ENCODE data around the gene HAP1.

HAP1 gene

GRCh38 chr17:41763327-41763726, 28.9 kb upstream of the HAP1 start:
- no peak for DNase-seq (ENCODE audit: low spot score)

- DNase-seq (ENCODE audit: low spot score) = no peak
Observed at GRCh38 chr17:41762841-41763240, 28.4 kb upstream of the HAP1 start.

GRCh38 chr17:41762391-41762790, 27.9 kb upstream of the HAP1 start:
- DNase-seq (ENCODE audit: low spot score) = no peak

DNA sequence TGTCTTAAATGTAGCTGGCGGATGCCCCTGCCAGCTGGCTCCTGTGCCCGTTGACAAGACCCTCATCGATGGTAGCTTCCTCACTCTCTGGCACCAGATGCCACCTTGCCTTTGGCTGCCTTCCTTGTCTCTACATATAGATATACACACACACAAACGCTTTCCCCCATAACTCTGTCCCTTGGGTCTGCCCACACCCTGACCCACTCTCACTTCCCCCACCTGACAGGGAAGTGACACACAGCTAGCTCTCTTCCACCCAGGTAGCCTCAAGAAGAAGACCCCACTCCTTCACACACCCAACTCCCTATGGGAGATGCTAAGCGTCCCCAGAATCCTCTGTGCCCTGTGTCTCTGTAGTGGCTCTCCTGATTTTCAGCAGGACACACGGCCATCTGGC, 26.4 kb upstream of the HAP1 start:
- no peak for DNase-seq (ENCODE audit: low spot score)

DNA sequence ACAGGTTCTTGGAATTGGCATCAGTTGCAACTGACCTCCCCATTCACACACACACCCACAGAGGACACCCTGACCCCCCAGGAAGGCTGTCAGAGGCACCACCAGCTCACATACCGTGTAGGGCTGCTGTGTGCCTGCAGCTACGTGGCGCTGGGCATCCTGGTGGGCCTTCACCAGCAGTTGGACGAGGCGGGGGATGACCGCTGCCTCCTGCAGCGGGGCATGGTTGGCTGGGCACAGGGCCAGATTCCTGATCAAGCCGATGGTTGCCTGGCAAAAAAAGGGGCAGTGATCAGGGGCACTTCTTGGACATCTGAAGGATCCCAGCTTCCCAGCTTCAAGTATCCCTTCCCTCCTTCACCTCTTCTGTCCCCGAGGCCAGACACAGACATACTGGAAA, 24.2 kb upstream of the HAP1 start:
- no peak for DNase-seq (ENCODE audit: low spot score)

DNA sequence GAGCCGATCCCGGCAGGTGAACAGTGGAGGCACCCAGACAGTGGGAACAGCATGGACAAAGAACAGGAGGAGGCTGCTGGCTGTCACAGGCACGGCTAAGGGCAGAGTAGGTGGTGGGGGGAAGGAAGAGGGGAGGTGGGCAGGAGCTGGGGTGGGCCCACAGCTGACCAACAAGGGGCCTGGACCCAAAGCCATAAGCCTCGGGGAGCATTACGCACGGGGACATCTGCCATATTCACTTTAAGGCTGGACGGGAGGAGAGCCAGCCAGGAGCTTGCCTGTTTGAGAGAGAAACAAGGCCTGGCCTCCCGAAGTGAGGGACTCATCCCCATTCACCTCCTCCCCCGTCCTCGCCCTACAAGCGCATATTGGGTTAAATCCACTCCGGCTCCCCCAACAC, 19.6 kb upstream of the HAP1 start:
- no peak for DNase-seq (ENCODE audit: low spot score)

- DNase-seq (ENCODE audit: low spot score) = no peak
Observed at GRCh38 chr17:41751288-41751687, 16.8 kb upstream of the HAP1 start.

- DNase-seq (ENCODE audit: low spot score) = no peak
Observed at GRCh38 chr17:41750862-41751261, 16.4 kb upstream of the HAP1 start.

DNA sequence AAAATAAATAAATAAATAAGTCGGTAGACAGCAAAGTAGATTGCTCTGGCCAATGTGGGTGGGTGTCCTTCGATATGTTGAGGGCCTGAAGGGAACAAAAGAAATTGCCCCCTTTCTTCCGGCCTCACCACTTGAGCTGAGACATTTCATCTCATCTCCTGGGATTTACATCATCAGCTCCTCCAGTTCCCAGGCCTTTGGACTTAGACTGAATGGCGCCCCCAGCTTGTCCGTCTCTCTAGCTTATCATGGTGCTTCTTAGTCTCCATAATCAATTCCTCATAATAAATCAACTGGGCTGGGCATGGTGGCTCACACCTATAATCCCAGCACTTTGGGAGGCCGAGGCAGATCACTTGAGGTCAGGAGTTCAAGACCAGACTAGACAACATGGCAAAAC, 13.8 kb upstream of the HAP1 start:
- DNase-seq (ENCODE audit: low spot score) = no peak

GRCh38 chr17:41741709-41742108, 7.3 kb upstream of the HAP1 start:
- no peak for DNase-seq (ENCODE audit: low spot score)

DNA sequence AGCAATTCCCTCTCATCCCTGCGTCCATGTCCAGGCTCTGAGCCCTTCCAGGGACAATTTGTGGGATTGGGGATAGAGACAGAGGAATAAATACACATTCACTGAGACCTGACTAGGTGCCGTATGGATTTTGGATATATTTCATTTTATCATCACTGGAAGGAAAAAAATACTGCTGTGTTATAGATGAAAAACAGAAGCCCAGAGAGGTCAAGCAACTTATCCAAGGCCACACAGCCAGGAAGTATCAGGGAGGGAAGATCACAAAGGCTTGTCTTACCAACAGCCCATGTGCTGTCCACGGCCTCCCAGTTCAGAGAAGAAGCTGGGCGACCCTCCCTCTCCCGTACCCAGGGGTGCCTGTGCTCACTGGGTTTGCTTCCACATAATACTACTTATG, 6.1 kb upstream of the HAP1 start:
- no peak for DNase-seq (ENCODE audit: low spot score)

DNA sequence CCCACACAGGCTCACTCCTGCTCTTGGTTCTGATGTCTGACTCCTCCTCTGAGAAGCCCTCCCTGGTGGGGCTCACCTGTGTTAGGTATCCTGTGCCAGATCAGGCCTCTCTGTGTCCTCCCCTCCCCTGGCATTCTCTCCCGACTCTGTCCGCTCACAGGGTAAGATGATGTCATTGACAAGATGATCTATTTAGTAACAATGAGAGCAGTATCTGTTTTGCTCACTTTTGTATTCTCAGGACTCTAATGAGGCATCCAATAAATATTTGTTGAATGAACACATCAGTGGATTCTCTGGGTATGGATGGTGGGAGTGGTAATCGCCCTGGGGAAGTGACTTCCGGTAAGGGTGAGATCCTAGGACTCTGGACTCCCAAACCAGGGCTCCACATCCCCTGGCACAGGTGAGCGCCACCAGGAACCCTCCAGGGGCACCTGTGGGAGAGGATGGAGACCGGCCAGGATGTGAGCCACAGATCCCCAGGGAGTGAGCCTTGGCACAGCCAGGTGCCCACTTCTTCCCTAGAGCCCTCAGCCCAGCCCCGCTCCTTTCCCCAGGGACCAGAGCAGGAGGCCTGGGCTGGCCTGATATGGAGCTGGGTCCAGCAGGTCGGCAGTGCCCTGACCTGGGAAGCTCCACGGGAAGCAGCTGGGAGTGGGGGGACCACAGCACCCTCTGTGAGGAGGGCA, 5.4 kb upstream of the HAP1 start:
- peak; percentile 94 for DNase-seq (ENCODE audit: low spot score)

DNA sequence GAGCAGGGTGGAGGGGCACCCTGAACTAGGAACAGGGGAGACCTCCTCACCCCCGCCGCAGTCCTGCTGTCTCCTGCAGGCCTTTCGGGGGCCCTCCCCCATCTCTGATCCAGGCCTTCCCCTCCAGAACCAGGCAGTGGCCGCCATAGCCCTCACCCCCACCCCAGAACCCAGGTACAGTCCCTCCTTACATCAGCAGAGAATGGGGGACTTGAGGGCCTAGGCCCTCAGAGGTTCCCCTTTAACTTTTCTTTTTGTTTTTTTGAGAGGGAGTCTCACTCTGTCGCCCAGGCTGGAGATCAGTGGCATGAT, 4.3 kb upstream of the HAP1 start:
- no peak for DNase-seq (ENCODE audit: low spot score)

- peak; percentile 84 for DNase-seq (ENCODE audit: low spot score)
Observed at GRCh38 chr17:41738077-41738800, 3.8 kb upstream of the HAP1 start.

DNA sequence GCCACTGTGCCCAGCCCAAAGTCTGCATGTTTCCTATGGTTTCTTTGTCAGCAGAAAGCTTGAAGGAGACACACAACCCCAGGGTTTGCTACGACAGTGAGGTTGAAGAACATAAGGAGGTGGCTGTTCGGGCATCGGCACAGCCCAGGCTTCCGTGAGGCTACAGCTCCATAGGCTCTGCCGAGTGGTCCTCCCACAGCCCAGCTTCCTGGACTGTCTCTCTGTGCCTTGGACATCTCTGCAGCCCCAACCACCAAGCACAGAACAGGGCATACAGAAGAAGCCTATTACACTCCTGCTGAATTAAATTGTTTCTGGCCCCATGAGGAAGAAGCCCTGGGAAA, 3.2 kb upstream of the HAP1 start:
- DNase-seq (ENCODE audit: low spot score) = no peak

DNA sequence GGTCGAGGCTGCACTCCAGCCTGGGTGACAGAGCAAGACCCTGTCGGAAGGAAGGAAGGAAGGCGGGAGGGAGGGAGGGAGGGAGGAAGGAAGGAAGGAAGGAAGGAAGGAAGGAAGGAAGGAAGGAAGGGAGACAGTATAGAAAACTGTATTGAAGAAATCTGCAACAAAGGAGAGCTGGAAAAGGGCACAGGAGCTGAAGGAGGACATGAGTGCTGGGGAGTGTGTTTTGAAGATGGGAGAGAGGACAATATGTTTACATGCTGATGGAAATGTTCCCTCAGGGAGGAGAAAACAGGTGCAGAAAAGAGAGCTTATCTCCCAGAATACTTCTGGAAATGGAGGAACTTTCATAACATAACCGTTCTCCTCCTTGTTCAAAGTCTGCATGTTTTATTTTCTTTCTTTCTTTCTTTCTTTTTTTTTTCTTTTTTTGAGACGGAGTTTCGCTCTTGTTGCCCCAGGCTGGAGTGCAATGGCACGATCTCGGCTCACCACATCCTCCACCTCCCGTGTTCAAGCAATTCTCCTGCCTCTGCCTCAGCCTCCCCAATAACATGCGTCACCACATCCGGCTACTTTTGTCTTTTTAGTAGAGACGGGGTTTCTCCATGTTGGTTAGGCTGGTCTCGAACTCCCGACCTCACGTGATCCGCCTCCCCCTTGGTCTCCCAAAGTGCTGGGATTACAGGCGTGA, 2.7 kb upstream of the HAP1 start:
- DNase-seq (ENCODE audit: low spot score) = no peak

GRCh38 chr17:41735744-41736143, 1.3 kb upstream of the HAP1 start:
- DNase-seq (ENCODE audit: low spot score) = no peak

DNA sequence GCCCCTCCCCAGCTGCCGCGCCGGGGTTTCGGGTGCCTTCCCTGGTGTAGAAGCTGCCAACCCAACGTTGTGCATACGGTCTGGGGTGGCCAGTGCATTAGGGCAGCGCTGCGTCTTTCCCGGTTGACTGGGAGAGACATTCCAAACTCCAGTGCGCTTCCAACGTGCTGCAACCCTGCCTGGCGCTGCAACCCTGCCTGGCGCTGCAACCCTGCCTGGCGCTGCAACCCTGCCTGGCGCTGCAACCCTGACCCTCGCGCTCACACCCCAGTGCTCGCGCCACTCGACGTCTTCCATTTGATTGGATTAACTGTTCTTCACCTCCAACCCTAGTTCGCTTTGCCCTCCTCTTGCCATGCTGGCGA, 488 bp upstream of the HAP1 start:
- DNase-seq (ENCODE audit: low spot score) = peak; percentile 38

GRCh38 chr17:41733348-41734138, 900 bp downstream of the HAP1 start:
- no peak for DNase-seq (ENCODE audit: low spot score)

DNA sequence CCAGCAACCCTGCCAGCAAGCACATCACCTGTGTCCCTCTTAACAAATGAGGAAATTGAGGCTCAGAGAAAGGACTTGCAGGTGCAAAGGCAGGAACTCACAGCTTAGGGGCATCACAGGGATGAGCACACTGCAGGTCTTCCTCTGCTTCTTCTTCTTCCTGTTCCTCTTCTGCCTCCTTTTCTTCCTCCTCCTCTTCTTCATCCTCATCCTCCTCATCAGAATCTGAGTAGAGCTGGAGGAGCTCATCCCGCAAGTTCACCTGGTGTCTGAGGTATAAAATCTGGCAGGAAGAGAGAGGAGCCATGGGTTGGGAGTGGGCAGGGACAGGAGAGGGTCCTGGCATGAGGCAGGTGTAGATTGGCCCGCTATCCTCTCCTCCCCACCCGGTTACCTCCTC, 2.6 kb downstream of the HAP1 start:
- no peak for DNase-seq (ENCODE audit: low spot score)

DNA sequence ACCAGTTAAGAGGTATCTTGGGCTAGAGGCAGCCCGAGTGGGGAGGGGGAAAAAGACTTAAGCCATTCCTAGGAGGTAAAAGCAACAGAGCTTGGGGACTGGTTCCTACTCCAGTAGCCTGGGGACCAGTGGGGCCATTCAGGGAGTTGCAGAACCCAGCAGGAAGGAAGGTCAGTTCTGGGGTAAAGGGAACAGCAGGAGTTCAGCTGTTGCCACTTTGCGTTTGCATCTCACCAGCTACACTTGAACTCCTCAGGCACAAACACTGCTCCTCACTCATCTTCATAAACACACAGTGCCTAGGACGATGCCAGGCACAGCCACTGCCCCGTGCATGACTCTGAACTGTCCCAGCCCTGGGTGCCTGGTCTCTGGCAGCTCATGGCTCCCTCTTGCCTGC, 4.0 kb downstream of the HAP1 start:
- DNase-seq (ENCODE audit: low spot score) = no peak

DNA sequence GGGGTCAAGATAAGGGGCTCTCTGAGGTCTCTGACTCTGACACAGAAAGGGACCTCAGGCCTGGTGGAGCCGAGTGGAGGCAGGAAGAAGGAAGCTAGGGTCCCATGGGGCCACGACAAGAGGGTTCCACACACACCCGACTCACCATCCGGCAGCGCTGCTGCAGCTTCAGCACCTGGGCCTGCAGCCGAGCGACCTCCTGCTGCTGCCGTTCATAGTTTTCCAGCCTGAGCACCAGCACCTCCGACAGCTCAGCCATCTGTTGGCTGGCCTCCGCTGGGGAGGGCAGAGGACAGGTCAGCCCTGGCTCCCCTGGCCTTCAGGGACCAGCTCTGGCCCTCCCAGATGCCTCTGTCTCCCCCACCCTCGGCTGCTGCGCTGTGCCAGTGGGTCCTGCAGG, 6.4 kb downstream of the HAP1 start:
- DNase-seq (ENCODE audit: low spot score) = no peak

DNA sequence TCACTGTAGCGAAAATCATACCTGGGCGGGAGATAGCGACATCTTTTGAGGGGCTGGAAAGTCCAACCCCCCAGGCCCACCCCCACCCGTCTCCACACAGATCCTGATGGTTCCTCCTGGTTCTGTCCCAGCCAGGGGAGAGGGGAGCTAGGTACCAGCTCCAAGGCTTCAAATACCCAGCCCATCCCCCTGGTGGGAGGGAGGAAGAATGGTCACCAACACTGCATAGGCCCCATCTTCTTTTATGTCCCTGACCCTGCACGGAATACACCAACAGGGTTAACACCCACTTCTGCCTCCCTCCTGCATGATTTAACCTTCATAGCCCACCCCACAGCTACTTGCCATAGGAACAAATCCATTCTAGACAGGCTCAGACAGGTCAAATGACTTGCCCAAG, 9.3 kb downstream of the HAP1 start:
- DNase-seq (ENCODE audit: low spot score) = no peak
